SHP77 treated with DMSO at 0.1 percent for 48 hours (cell line): Measurements from ENCODE around the gene ST6GALNAC3.

Experiments used
- DNase-seq: peaks from one replicate; lab custom pipeline; 2025; lab: John Stamatoyannopoulos, UW

ST6GALNAC3 gene

GRCh38 chr1:76247261-76247852 is 172.8 kb downstream of the ST6GALNAC3 start:
- no peak for DNase-seq

- DNase-seq: no peak
Measured at GRCh38 chr1:76250271-76250670, 175.7 kb downstream of the ST6GALNAC3 start.

DNA sequence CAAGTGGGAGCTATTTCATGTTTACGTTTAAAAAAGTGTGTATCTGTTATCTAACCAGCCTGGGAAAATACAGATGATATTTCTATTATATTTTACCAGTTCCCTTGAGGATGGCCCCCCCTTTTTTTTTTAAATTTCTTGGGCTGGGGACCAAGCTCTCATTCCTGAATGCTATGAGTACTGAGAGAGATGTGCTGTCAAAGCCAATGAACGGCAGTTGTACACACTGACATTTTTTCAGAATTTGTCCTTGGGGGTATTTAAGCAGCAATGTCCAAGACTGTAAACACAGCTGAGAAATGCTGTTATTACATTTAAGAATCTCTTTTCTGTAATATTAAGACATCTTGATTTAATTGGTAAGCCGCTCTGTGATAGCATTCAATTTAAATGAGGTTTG is 177.9 kb downstream of the ST6GALNAC3 start:
- DNase-seq: no peak

DNA sequence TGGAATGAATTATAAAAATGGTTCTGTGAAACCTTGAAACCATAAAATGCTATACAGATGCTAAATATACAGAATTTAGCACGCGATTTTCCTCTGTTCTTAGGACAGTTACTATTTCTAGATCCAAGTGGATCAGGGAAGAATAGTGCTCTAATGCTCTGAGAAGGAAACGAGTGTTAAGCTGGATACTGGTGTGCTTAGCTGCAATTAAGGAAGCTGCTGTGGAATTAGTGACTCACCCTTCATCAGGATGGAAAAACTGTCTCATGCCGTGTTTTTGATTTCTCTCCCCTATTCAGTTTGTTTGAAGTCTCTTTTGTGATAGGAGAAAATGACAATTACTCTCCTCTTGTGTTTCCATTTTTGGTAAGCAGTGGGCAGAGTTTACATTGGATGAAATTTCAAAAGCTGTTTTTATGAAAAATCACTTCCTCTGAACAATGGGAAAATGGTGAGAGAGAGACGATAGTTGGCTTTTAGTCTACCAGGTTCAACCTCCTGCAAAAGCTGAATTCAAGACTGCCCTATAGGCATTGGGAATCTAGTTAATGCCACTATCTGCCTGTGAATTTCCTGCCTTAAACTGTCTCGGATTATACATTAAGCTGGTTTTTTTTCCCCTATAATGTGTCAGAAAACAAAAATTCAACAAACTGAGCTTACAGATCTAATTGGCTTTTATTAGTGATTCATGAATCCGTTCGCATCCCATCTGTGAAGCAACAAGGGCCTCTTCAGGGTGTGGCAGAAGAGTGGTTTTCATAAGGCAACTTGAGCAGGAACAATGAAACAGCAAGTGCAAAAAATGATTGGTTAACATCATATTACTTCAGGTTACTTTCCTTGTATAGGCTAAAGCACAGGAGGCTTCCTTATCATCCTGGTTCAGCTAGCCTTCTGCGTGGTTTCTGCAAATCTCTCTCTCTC is 179.8 kb downstream of the ST6GALNAC3 start:
- no peak for DNase-seq

DNA sequence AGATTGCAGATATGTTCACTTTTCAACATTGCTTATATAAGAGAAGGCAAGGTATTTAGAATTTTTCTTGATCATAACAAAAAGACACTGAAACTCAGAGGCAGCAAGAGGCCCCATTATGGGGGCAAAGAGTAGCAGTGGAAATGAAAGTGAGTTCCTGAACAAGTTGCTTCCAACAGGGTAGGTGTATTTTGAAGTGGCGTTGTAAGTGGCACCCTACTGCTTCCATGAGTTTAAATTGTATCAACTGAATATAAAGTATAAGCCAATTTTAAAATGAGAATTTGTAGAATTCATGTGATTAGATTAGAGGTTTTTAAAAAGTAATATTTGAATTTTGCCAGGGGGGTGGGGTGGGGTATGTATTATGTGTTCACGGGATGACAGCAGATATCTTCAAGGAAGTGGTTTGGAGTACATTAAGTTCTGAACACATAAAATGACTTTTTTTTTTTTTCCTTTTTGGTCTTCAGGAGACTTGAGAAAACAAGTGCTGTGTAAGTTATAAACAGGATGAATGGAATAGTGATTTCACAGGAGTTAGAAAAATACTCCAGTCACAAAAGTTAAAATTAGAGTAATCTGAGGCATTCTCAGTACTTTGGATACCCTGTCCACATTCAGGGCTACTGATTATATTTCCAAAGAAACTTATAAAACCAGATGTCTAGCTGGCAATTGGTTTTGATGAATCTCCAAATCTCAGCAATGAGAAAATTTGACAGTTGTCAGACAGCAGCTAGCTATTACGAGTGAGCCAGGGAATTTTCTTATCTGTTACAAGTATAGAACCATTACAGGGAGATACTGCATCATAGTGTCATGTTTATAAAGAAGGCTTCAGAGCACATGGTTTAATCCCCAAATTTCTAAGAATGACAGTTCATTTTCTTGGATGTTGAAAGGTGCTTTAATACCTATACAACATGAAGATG is 182.0 kb downstream of the ST6GALNAC3 start:
- DNase-seq: no peak

DNA sequence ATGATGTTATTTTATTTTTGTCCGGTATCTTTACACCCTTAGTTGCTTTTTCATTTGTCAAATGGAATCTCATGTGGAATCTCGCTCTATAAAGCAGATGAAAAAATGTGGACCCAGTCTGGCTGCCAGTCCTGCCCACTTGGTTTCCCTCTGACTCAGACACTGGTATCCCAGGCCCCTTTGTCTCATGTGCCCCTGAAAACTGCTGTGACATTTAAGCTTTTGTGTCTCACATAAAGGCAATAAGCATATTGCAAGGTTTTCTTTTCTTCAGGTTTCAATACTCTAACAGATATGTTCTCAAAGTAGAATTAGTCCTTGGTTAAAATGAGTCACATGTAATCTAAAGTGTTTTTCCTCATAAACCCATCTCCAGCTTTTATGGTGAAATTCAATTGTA is 183.3 kb downstream of the ST6GALNAC3 start:
- DNase-seq: no peak

DNA sequence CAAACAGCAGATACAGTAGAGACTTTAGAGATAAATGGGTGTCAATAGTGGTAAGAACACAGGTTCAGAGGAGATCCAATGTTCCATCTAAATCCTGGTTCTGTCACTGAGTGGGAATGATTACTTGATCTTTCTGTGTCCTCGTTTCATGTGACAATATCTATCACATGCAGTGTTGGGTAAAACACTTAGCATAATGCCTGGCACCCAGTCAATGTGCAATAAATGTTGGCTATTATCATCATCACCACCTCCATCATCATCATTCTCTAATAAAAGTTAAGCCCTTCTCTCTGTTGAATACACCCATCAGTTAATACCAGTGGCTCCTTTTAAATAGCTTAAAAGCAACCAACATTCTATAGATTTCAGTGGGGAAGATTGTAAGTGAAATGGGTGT is 184.7 kb downstream of the ST6GALNAC3 start:
- DNase-seq: no peak

DNA sequence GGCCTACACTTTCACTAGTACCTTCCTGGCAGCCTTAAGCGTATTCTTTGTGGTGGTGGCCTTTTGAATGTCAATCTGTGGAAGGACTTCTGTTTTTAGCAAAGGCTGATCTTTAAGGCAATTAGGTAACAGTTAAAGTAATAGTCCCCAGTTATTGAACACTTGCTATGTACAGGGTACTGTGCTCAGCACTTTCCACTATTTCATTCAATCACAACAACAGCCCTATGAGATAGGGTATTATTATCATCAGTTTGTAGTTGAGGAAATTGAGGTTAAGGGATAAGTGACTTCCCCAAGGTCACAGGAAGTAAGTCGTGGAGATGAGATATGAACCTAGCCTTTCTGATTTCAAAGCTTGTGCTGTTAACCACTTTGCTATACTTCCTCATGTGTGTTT is 185.7 kb downstream of the ST6GALNAC3 start:
- no peak for DNase-seq

DNA sequence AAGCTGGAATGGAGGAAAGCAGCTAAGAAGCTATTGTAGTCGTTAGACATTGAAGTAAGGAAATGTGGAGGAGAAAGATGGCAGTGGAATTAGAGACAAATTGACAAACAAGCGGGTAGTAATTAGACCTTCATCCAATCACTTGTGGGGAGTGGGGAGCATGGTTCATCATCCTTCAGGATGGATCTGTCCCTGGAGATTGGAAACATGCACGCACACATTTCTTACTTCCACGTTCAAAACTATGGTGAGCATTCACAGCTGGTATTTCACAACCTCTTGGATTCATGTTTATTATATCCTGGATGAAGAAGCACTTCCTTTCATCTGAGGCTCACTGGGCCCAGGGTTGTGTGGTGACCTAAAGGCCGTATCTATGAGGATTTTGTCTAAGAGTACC is 188.1 kb downstream of the ST6GALNAC3 start:
- no peak for DNase-seq

DNA sequence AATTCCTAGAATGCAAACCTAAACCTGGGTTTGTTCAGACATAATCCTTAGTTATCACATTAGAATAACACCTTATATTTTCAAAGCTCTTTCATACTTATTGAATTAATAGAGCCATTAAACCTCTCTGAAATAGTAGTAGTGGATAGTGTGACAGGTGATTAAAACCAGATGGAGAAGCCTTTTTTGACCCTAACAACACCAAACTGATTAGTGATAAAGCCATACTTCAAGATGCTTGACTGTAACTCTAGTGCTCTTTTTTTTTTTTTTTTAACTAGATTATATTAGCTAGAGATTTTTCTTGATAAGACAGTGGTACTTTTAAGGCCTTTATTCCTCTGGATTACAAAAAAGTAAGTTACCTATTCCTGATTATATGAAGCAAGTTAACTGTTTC is 190.1 kb downstream of the ST6GALNAC3 start:
- DNase-seq: no peak

GRCh38 chr1:76266762-76267161 is 192.2 kb downstream of the ST6GALNAC3 start:
- DNase-seq: no peak

- no peak for DNase-seq
Measured at GRCh38 chr1:76267631-76268030, 193.1 kb downstream of the ST6GALNAC3 start.

- no peak for DNase-seq
Measured at GRCh38 chr1:76268341-76268740, 193.8 kb downstream of the ST6GALNAC3 start.

DNA sequence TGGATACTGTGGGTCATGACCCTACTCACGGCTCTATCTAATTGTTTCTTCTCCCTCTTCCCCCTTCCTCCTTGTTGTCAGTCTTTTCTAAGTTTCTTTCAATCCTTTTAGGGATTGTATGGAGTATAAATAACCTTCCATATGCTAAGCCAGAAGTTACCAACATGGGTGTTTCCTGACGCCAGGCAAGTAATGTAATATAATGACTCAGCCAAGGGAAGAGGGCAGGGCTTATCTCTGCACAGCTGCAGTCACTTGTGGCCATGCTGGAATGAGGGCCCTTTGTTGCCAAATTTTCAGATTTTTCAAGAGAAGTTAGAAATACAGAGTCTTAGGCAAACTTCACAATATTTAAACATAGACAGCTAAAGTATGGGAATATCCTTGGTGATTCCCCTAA is 194.6 kb downstream of the ST6GALNAC3 start:
- no peak for DNase-seq

GRCh38 chr1:76274302-76274701 is 199.8 kb downstream of the ST6GALNAC3 start:
- no peak for DNase-seq

DNA sequence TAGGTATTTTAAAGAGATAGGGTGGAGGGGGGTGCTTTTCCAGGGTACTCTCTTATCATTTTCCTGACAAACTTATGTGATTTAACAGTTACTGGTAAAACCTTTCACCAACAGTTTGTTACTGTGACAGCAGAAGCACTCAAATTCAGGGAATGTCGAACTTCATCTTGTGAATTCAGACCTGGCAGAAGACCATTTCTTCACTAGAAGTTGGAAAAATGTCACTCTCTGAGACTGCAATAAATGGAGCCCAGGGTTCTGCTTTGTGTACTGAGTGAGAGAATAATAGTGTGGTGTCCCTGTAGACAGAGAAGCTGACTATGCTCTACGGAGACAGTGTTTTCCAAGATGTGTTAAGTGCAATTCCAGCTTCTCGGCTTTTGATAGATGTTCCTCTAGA is 200.2 kb downstream of the ST6GALNAC3 start:
- DNase-seq: no peak

GRCh38 chr1:76278711-76279100 is 204.2 kb downstream of the ST6GALNAC3 start:
- no peak for DNase-seq

GRCh38 chr1:76279101-76279748 is 204.7 kb downstream of the ST6GALNAC3 start:
- DNase-seq: no peak

- DNase-seq: no peak
Measured at GRCh38 chr1:76281306-76281705, 206.8 kb downstream of the ST6GALNAC3 start.

DNA sequence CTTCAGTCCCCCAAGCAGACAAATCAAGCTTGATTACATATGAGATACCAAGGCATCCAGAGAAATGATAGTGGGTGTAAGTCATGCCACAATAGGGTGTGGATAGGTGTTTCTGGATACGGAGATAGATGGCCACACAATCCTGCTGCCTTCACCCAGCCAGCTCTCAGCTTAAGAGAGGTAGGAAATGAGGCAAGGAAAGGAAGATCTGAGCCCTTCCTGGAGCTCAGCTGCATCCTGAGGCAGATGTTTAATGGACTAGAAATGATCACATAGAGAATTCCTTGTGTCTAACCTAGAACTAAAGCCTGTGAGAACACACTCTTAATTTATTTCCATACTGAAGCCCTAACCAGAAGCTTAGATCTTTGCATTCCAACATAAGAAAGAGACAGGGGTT is 210.3 kb downstream of the ST6GALNAC3 start:
- DNase-seq: no peak

DNA sequence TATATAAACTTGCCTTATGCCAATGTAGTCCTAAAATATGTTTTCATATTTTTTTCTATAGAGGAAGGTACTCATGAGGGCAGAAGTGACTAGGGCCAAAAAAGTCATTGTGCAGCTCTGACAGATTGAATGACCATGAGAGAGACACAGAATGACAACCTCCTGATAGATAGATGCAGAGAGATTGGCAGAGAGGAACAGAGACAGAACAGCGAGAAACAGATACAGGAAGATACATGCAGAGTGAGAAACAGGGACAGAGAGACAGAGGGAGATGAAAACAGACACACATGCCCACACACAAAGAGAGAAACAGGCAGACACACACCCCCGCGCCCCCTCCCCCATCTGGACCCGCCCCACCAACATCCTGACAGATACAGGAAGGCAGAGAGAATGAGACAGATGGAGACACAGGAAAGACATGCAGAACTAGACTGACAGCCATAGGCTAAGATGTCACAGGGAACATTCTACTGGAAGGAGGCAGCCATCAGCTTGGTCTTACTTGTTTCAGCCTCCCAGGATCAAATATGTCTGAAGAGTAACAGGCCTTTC is 211.1 kb downstream of the ST6GALNAC3 start:
- DNase-seq: no peak

GRCh38 chr1:76287917-76288316 is 213.4 kb downstream of the ST6GALNAC3 start:
- DNase-seq: no peak
